T-helper 9 cell (primary cell): ENCODE results near the gene HELB.
"Not testable (repeated sequence)": the region's sequence is repeated elsewhere in the genome, so short reads cannot be mapped to it uniquely, and the experiment has no call there.

Experiments
- DNase-seq: peaks from one replicate; pipeline ENCODE4 v3.0.0-alpha.2; 2020

Gene HELB

GRCh38 chr12:66303316-66303804, 1.1 kb downstream of the HELB start:
- DNase-seq = not testable (repeated sequence)

GRCh38 chr12:66304296-66304900, 2.1 kb downstream of the HELB start:
- no peak for DNase-seq

GRCh38 chr12:66309606-66310005, 7.3 kb downstream of the HELB start:
- no peak for DNase-seq

- no peak for DNase-seq
These were observed 9.9 kb downstream of the HELB start for GRCh38 chr12:66312189-66312588.

- no peak for DNase-seq
These were observed 12.0 kb downstream of the HELB start for GRCh38 chr12:66314278-66314677.

- DNase-seq = no peak
These were observed 17.1 kb downstream of the HELB start for GRCh38 chr12:66319266-66319954.

GRCh38 chr12:66320996-66321395, 18.7 kb downstream of the HELB start:
- no peak for DNase-seq

- no peak for DNase-seq
These were observed 19.1 kb downstream of the HELB start for GRCh38 chr12:66321435-66321834.

GRCh38 chr12:66323017-66323416, 20.7 kb downstream of the HELB start:
- no peak for DNase-seq

GRCh38 chr12:66329941-66330340, 27.6 kb downstream of the HELB start:
- DNase-seq = no peak

- no peak for DNase-seq
These were observed 28.7 kb downstream of the HELB start for GRCh38 chr12:66331016-66331415.

- no peak for DNase-seq
These were observed 29.5 kb downstream of the HELB start for GRCh38 chr12:66331814-66332213.

GRCh38 chr12:66335746-66336145, 33.5 kb downstream of the HELB start:
- no peak for DNase-seq

- DNase-seq = no peak
These were observed 35.2 kb downstream of the HELB start for GRCh38 chr12:66337381-66338010.

- DNase-seq = no peak
These were observed 37.8 kb downstream of the HELB start for GRCh38 chr12:66340131-66340530.

- DNase-seq = no peak
These were observed 38.8 kb downstream of the HELB start for GRCh38 chr12:66341126-66341525.

GRCh38 chr12:66345212-66345611, 42.9 kb downstream of the HELB start:
- DNase-seq = no peak

GRCh38 chr12:66345956-66346355, 43.7 kb downstream of the HELB start:
- no peak for DNase-seq

GRCh38 chr12:66351301-66351700, 49.0 kb downstream of the HELB start:
- no peak for DNase-seq

- no peak for DNase-seq
These were observed 49.9 kb downstream of the HELB start for GRCh38 chr12:66352197-66352596.

GRCh38 chr12:66352899-66353298, 50.6 kb downstream of the HELB start:
- DNase-seq = no peak

- DNase-seq = no peak
These were observed 52.0 kb downstream of the HELB start for GRCh38 chr12:66354291-66354690.

GRCh38 chr12:66359300-66359699, 57.0 kb downstream of the HELB start:
- no peak for DNase-seq

GRCh38 chr12:66361703-66362102, 59.4 kb downstream of the HELB start:
- no peak for DNase-seq
